Fibroblast of lung (primary cell): Measurements from ENCODE around the gene CBFA2T3. TPM values are rescaled to one million over a fixed set of nuclear protein-coding genes. Genes with fewer than 3 reads are reported as not detected.

Source experiments
- DNase-seq, 2 donors: peaks; one replicate each; pipeline versions ENCODE4 v3.0.0 to v3.0.0-alpha.2; 2010; ENCODE audit warnings: low read depth in 2 of 2
- H2AFZ ChIP-seq: 2 replicates; pipeline ENCODE4 v1.5.1; 2012; ENCODE audit warnings: low read length, control low read depth, inconsistent platforms
- H3K27ac ChIP-seq: 2 replicates; pipeline ENCODE4 v1.5.1; 2011; ENCODE audit warnings: low read length, control low read depth; ENCODE audit not compliant: insufficient read depth
- H3K27me3 ChIP-seq: 2 replicates; pipeline ENCODE4 v1.5.1; 2011; ENCODE audit warnings: mild to moderate bottlenecking, low read length; ENCODE audit not compliant: control insufficient read depth, insufficient read depth
- H3K36me3 ChIP-seq: 2 replicates; pipeline ENCODE4 v1.5.1; 2011; ENCODE audit warnings: low read length; ENCODE audit not compliant: control insufficient read depth, insufficient read depth
- H3K4me1 ChIP-seq: 2 replicates; pipeline ENCODE4 v1.5.1; 2011; ENCODE audit warnings: low read length; ENCODE audit not compliant: control insufficient read depth, insufficient read depth; ENCODE audit errors: extremely low read depth
- H3K4me2 ChIP-seq: 2 replicates; pipeline ENCODE4 v1.5.1; 2011; ENCODE audit warnings: low read length, control low read depth; ENCODE audit not compliant: insufficient read depth; ENCODE audit errors: extremely low read depth
- H3K4me3 ChIP-seq, 4 experiments: fragments of 200-600 bp in 1 of 4; sonication (generic) in 1 of 4; replicated peaks in 1 of 4; 2 replicates each; pipeline ENCODE4 v1.5.1; 2011 to 2016; ENCODE audit warnings: low read length in 4 of 4, low read depth in 3 of 4, mild to moderate bottlenecking in 3 of 4, control low read depth in 2 of 4, inconsistent platforms in 1 of 4, mixed read lengths in 1 of 4; ENCODE audit not compliant: insufficient read depth in 1 of 4; ENCODE audit errors: control extremely low read depth in 1 of 4
- H3K79me2 ChIP-seq: 2 replicates; pipeline ENCODE4 v1.5.1; 2012; ENCODE audit warnings: mild to moderate bottlenecking, low read length, inconsistent platforms; ENCODE audit not compliant: control insufficient read depth, insufficient read depth
- H3K9ac ChIP-seq: 2 replicates; pipeline ENCODE4 v1.5.1; 2011; ENCODE audit warnings: mild to moderate bottlenecking, low read length, control low read depth; ENCODE audit not compliant: insufficient read depth
- H3K9me3 ChIP-seq: 2 replicates; pipeline ENCODE4 v1.5.1; 2012; ENCODE audit warnings: low read depth, low read length; ENCODE audit not compliant: control insufficient read depth, insufficient read depth
- H4K20me1 ChIP-seq: 2 replicates; pipeline ENCODE4 v1.5.1; 2011; ENCODE audit warnings: low read length; ENCODE audit not compliant: control insufficient read depth, insufficient read depth; ENCODE audit errors: extremely low read depth
- CTCF ChIP-seq, 2 donors: IDR thresholded peaks in 1 of 2; conservative IDR thresholded peaks in 1 of 2; 1 replicate in 1 of 2; 2 replicates in 1 of 2; pipeline ENCODE4 v1.5.1; 2011 to 2012; ENCODE audit warnings: low read length in 2 of 2, control low read depth in 1 of 2, inconsistent platforms in 1 of 2, low read depth in 1 of 2, mild to moderate bottlenecking in 1 of 2
- EZH2 ChIP-seq: IDR thresholded peaks from 2 replicates; pipeline ENCODE4 v1.5.1; 2012; ENCODE audit warnings: low read length, control low read depth, mild to moderate bottlenecking; ENCODE audit errors: missing control alignments
- polyA plus RNA-seq, 2 donors: library from polyadenylated mRNA; depleted of rRNA in 1 of 2; stranded (reverse) in 1 of 2; unstranded in 1 of 2; fragments of >200 nt; gene quantifications; 2 replicates each; pipeline ENCODE4 v1.2.1, GENCODE V29; 2011 to 2012; ENCODE audit warnings: missing spikeins in 1 of 2
- total RNA-seq: library from RNA; depleted of rRNA; stranded (reverse); fragments of >200 nt; gene quantifications from 2 replicates; pipeline ENCODE4 v1.2.1, GENCODE V29; 2014

The CBFA2T3 gene
- total and polyA plus RNA-seq, 2 donors (not counting 1 experiment from before 2014, with no cell fraction given) = under 0.01 to 0.05 TPM

GRCh38 chr16:88862968-88863367, 114.0 kb downstream of the CBFA2T3 start:
- Histone ChIP-seq H3K36me3 (peaks cover 7% of the 10 kb centered on the region), H3K9ac (no peak overlapping the region), H3K4me3 (no peak overlapping the region), H3K79me2 (no peaks in the 10 kb centered on the region), H3K27ac (no peak overlapping the region), H3K4me1 (no peaks in the 10 kb centered on the region), H2AFZ (no peak overlapping the region), H3K9me3 (no peaks in the 10 kb centered on the region), H4K20me1 (no peaks in the 10 kb centered on the region), H3K27me3 (no peaks in the 10 kb centered on the region), H3K4me2 (no peak overlapping the region)
- no peak for DNase-seq
- TF ChIP-seq CTCF (conservative IDR thresholded peaks at IDR 0.05 in 1 of 2, IDR thresholded peaks at IDR 0.05 in 1 of 2; ENCODE audit: low read depth in 1 of 2, low read length in 2 of 2) = no peak
- TF ChIP-seq EZH2 = no peak

- Histone ChIP-seq H3K4me1 (no peaks in the 10 kb centered on the region), H3K27me3 (no peaks in the 10 kb centered on the region), H4K20me1 (no peaks in the 10 kb centered on the region), H3K4me3 (no peak overlapping the region), H3K79me2 (no peaks in the 10 kb centered on the region), H3K9me3 (no peaks in the 10 kb centered on the region), H3K4me2 (no peak overlapping the region), H3K36me3 (peaks cover 7% of the 10 kb centered on the region), H3K9ac (no peak overlapping the region), H2AFZ (no peak overlapping the region), H3K27ac (no peak overlapping the region)
- no peak for DNase-seq
- no peak for TF ChIP-seq EZH2
- no peak for TF ChIP-seq CTCF (conservative IDR thresholded peaks at IDR 0.05 in 1 of 2, IDR thresholded peaks at IDR 0.05 in 1 of 2; ENCODE audit: low read depth in 1 of 2, low read length in 2 of 2)
These were observed 115.6 kb downstream of the CBFA2T3 start for GRCh38 chr16:88861359-88861758.

- TF ChIP-seq EZH2 (no peak), CTCF (conservative IDR thresholded peaks at IDR 0.05 in 1 of 2, IDR thresholded peaks at IDR 0.05 in 1 of 2; ENCODE audit: low read depth in 1 of 2, low read length in 2 of 2) (no peak)
- no peaks in the 10 kb centered on the region for H3K27me3 ChIP-seq
These were observed 117.5 kb downstream of the CBFA2T3 start for GRCh38 chr16:88859381-88860091.

More at GRCh38 chr16:88859381-88860091, 117.5 kb downstream of the CBFA2T3 start:
- no peak for DNase-seq
- no peak overlapping the region for H2AFZ ChIP-seq
- no peak overlapping the region for H3K4me2 ChIP-seq
- no peak overlapping the region for H3K27ac ChIP-seq
- H4K20me1 ChIP-seq = no peaks in the 10 kb centered on the region
- peaks cover 4% of the 10 kb centered on the region for H3K4me1 ChIP-seq
- H3K9ac ChIP-seq = no peak overlapping the region
- no peak overlapping the region for H3K4me3 ChIP-seq
- H3K36me3 ChIP-seq = peaks cover 7% of the 10 kb centered on the region
- H3K79me2 ChIP-seq = peaks cover 5% of the 10 kb centered on the region
- no peaks in the 10 kb centered on the region for H3K9me3 ChIP-seq
